UCSD-AML1 (cell line): ENCODE measurements around the gene MB21D2.
"Not testable (repeated sequence)": the region's sequence is repeated elsewhere in the genome, so short reads cannot be mapped to it uniquely, and the experiment has no call there.

ENCODE experiments used
- DNase-seq: peaks from one replicate; lab custom pipeline; 2025; ENCODE audit not compliant: unreplicated experiment; lab: John Stamatoyannopoulos, UW

MB21D2 gene

DNA sequence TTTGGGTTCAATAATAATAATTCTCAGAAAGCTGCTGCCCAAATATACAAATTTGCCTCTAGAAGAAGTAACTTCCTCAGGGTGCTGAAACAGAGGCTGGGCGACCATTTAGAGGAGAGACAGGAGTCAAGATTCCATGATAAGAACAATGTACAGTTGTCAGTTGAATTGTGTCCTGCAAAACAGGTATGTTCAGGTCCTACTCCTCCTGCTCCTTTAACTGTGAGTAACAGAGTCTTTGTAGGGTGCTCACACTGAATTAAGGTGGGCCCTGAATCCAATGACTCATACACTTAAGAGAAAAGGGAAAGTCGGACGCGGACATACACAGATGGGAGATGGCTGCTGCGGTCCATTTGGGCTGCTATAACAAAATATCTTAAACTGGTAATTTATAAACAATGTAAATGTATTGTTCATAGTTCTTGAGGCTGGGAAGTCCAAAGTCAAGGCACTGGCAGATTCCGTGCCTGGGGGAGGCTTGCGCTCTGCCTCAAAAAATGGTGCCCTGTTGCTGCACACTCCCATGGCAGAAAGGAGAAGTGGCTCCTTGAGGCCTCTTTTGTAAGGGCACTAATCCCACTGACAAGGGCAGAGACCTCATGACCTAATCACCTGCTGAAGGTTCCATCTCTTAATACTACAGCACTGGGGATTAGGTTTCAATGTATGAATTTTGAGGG is 55.1 kb downstream of the MB21D2 start:
- no peak for DNase-seq

DNA sequence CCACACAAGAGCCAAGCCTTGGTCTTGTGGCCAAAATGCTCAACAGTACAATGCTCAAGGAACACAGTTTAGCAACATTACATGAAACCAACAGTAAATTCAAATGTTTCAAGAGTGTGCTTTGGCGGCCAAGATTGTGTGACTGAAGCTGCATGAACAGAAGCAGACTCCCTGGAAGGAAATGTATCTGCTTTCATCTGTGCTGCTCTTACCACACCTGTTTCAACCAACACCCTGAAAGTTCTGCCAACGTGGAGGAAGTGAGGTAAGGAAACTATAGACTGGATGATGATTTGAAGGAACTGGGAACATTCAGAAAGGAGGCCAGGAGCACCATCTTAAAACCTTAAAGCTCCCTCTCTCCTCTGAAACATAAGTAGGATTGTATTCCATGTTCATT is 55.7 kb downstream of the MB21D2 start:
- no peak for DNase-seq

- no peak for DNase-seq
Observed at GRCh38 chr3:192860454-192860853, 57.2 kb downstream of the MB21D2 start.

- no peak for DNase-seq
Observed at GRCh38 chr3:192858849-192859585, 58.6 kb downstream of the MB21D2 start.

GRCh38 chr3:192857260-192857661 is 60.4 kb downstream of the MB21D2 start:
- DNase-seq, result no peak

- no peak for DNase-seq
Observed at GRCh38 chr3:192855434-192855833, 62.2 kb downstream of the MB21D2 start.

GRCh38 chr3:192851821-192852372 is 65.8 kb downstream of the MB21D2 start:
- DNase-seq, result peak; percentile 31

GRCh38 chr3:192850451-192850981 is 67.1 kb downstream of the MB21D2 start:
- DNase-seq, result peak; percentile 11

- not testable (repeated sequence) for DNase-seq
Observed at GRCh38 chr3:192849821-192850220, 67.8 kb downstream of the MB21D2 start.

- no peak for DNase-seq
Observed at GRCh38 chr3:192848371-192849233, 69.1 kb downstream of the MB21D2 start.

- no peak for DNase-seq
Observed at GRCh38 chr3:192847941-192848340, 69.7 kb downstream of the MB21D2 start.

GRCh38 chr3:192845526-192845855 is 72.2 kb downstream of the MB21D2 start:
- DNase-seq, result no peak

DNA sequence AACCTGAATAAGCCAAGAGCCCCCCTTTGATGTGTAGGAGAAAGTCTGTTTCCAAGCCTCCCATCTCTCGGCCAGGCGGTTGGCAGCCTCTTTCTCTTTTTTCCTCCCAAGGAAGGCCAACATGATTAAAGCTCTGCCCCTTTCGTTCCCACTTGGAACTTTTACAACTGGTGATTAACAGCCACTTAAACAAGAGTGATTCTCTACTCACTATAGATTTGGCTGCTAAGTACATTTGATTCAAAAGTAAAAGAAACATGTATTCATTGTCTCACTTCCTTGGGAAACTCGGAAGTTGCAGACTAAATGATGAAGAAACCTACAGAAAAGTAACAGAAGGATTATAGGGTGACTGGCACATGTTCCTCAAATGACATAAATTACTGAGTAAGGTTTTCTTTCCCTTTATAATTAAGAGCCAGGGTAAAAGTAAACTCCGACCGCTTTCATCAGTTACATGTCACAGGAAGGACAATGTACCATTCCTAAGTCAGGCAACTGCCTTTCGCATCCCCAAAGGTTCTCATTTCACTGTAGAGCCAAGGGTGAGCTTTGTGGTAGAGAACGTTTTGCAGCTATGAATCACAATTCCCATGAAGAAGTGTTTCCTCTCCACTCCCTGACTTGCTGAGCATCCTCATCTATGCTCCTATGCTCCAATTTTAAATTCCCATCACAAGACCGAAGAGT is 72.7 kb downstream of the MB21D2 start:
- no peak for DNase-seq

DNA sequence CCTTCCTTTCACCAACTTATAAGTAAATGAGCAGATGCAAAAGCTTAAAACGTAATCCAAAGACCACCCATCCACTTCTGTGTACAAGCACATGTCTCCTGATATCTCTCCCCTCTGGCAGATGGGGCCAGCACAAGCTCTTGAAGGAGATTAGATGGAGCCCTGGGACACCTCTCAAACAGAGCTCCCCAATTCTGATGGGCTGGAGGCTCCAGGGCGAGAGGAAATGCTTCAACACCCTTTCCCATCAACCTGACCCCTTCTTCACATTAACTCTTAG is 73.2 kb downstream of the MB21D2 start:
- DNase-seq, result no peak

- DNase-seq, result no peak
Observed at GRCh38 chr3:192843723-192844485, 73.8 kb downstream of the MB21D2 start.

DNA sequence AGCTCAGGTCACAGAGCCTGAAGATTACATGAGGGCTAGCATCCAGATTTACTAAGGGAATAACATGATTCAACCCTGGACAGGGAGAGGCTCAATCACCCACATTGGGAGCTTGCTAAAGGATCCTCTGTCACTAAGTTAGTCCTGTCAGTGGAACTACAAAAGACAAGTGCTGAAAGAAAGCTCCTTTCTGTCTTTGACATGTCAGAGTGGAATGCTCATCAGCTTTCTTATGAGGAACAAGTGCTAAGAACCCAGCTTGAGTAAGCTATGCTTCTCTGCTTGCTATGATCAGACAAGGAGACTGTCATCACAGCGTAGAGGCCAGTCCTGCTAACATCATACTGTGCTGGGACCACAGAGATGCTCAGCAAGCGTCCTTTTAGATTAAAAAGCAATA is 74.5 kb downstream of the MB21D2 start:
- DNase-seq, result no peak

DNA sequence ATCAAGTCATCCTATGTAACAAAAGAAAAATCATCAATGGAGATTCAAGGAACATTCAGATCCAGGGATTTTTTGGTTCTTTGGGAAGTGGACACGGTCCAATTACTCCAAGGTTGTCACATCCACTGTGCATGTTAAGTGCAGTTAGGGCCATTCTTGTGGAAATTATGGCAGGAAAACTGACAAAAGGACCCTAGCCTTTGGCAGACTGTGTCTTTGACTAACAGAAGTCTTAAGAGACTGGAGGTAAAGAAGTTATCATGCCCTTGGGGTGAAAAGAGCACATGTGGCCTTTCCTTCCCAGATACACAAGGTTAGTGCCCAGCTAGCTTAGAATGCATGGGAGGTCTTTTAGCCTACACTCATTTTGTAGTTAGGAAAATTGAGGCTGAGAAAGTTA is 74.9 kb downstream of the MB21D2 start:
- DNase-seq, result no peak

DNA sequence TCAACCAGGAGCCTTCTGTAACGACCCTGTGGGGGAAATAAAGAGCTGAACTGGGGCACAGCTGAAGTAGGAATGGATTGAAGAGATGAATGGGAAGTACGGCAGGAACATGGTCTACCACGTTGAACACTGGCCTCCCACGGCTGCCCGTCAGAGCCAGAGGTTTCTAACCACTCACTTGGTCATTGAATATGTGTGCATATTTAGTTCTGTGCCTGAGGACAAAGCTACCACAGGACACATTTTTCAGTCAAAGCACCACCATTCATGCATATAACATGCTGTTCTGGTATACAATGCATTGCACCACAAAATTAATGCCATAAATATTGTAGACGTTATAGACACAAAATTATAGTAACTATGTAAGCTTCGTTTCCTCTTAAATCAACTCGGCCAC is 75.5 kb downstream of the MB21D2 start:
- DNase-seq, result no peak

DNA sequence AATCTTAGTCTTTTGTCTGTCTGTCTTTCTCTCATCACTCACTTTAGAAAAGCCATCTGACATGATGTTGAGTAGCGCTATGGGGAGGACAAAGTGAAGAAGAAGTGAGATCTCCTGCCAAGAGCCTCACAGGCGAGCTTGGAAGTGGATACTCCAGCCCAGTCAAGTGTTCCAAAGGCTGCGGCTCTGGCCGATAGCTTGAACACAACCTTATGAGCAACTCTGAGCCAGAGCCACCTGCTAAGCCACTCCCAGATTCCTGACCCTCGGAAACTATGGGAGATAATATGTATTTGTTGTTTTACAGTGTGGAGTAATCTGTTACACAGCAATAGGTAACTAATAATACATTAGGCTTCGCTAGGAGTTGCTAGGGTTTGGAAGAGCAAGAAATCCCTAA is 76.2 kb downstream of the MB21D2 start:
- DNase-seq, result no peak

DNA sequence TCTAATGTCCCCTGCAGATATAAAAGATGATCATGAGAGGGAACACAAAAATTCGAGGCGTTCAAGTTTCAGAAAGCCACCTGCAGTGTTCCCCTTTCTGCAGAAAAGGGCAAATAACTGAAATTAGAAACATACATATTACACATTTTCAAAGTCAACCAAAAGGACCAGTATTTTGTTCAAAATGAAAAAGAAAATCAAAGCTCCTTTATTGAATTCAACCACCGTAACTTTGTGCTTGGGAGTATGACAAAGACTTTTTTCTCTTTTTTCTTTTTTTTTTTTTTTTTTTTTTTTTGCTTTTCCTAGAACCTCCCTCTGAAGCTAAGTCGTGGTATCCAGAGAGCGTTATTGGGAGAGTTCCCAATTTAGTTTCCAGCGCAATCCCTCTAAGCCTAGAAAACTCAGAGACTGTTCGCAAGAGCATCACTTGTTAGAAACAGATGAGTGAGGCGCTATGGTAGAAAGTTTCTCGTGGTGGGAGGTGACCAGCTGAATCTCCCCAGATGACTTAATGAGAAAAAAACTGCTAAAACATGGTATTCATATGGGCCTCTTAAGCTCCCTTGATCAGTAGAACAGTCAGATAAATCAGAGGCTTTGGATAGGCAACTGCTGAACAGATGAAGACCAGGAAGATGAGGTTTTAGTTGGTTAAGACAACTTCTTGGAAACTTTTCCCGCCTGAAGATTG is 77.4 kb downstream of the MB21D2 start:
- DNase-seq, result no peak
